ENCODE data around the gene ADAMTSL4. TPM values are rescaled to one million over a fixed set of nuclear protein-coding genes. Genes with fewer than 3 reads are reported as not detected.

ADAMTSL4 gene
- total RNA-seq = under 1 TPM; 0.14 to 0.38 TPM

GRCh38 chr1:150548632-150549495 lies at the start of gene ADAMTSL4:
ADAMTSL4 (plus strand) TSS chr1:150549408; CDS start chr1:150552289, 2,881 bp downstream.

GRCh38 chr1:150507912-150508864 lies 41.0 kb upstream of the ADAMTSL4 start, which contains the start of gene ECM1:
ECM1 (plus strand) TSS chr1:150508109; CDS start chr1:150508210, 101 bp downstream.

GRCh38 chr1:150515328-150516049 lies 33.7 kb upstream of the ADAMTSL4 start, which contains the start of gene FALEC:
FALEC (plus strand) TSS chr1:150515752.

DNA sequence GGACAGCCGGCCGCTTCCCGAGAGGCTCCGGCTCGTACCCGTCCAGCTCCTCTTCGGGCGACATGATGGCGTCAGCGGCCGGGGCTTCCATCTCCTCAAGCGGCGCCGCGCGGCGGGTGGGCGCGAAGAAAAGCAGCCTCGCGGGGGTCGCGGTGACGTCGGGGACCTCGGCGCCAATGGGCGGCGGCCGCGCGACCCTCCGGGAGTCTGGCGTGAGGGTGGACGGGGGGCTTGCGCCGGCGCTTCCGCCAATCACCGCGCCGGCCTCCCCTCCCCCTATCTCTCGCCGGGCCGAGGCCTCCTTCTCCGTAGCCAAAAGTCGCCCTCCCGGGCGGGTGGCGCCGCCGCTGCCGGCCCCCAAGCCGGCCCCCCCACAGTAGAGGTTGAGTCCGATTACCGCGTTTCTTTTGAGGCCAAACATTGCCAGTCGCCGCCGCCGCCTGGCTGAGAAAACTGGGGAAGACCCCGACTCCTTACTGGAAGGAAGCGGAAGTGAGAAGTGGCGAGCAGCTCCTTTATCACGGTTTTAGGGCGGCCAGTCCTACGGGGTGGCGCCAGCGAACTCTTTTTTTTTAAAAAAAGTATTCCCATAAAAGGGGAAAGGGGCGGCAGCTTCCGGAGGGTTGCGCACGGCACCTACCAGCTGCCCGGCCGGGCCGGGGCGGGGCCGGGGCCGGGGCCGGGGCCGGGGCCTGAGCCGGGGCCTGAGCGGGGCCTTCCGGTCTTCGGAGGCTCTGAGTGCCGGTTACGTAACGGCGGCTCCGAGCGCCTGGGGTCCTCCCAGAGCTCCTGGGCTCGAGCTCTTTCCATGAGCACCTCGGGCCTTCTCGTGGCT lies 30.1 kb downstream of the ADAMTSL4 start, which contains the start of gene MCL1:
TSS of gene MCL1 (minus strand) at position 501 of the 835 bp plus-strand sequence. CDS start at position 421, 80 bp downstream.

Small RNA genes lying within 50 kb of the gene (microRNA-seq; reads per million reads assigned to microRNA genes)
- not detected for gene MIR4257 (ENCODE audit: borderline microRNAs expressed, borderline replicate concordance)

Other genes starting within 250 kb of the ADAMTSL4 start
- 10 to 100 TPM; 71.7 to 73.8 TPM for gene PRPF3, start 227.9 kb upstream of the ADAMTSL4 start, total RNA-seq
- 10 to 100 TPM; 38.3 to 39.3 TPM for gene RPRD2, start 185.3 kb upstream of the ADAMTSL4 start, total RNA-seq
- gene TARS2, start 62.0 kb upstream of the ADAMTSL4 start, total RNA-seq = 10 to 100 TPM; 28.1 to 28.2 TPM
- 1 to 10 TPM in 1 of 2 experiments, under 1 TPM in 1; 0.88 to 1.1 TPM for gene ECM1, start 41.3 kb upstream of the ADAMTSL4 start, total RNA-seq
- not detected for gene FALEC, start 33.7 kb upstream of the ADAMTSL4 start, total RNA-seq
- 100 to 1,000 TPM; 334 to 338 TPM for gene MCL1, start 30.2 kb downstream of the ADAMTSL4 start, total RNA-seq
- 100 to 1,000 TPM; 185 to 189 TPM for gene ENSA, start 80.2 kb downstream of the ADAMTSL4 start, total RNA-seq
- gene GOLPH3L, start 147.7 kb downstream of the ADAMTSL4 start, total RNA-seq = 10 to 100 TPM; 23.9 to 25.9 TPM
- gene HORMAD1, start 171.5 kb downstream of the ADAMTSL4 start, total RNA-seq = under 1 TPM in 1 of 2 experiments, not detected in 1; 0.17 TPM
- gene CTSS, start 216.4 kb downstream of the ADAMTSL4 start, total RNA-seq = 100 to 1,000 TPM; 113 to 117 TPM

All from activated naive CD4-positive, alpha-beta T cell treated with anti-CD3 and anti-CD28 coated beads, Interleukin-2, amount 10 ng/mL, durations not matched to agents 5 hours and 36 hours (primary cell).